ENCODE results near the gene ACACA.

ACACA gene

GRCh38 chr17:37212179-37212578, 194.5 kb downstream of the ACACA start:
- DNase-seq (ENCODE audit: extremely low read depth, low read depth), result no peak
- H3K4me3 ChIP-seq (replicated peaks; ENCODE audit: low read depth, low read length), result no peak overlapping the region
- no peak for TF ChIP-seq CTCF (IDR thresholded peaks at IDR 0.05; ENCODE audit: low read depth, low read length, missing control alignments)

- DNase-seq (ENCODE audit: extremely low read depth, low read depth), result no peak
- no peak for TF ChIP-seq CTCF (IDR thresholded peaks at IDR 0.05; ENCODE audit: low read depth, low read length, missing control alignments)
- H3K4me3 ChIP-seq (replicated peaks; ENCODE audit: low read depth, low read length), result no peak overlapping the region
These were observed 195.5 kb downstream of the ACACA start for GRCh38 chr17:37211136-37211535.

- no peak for DNase-seq (ENCODE audit: extremely low read depth, low read depth)
- no peak for TF ChIP-seq CTCF (IDR thresholded peaks at IDR 0.05; ENCODE audit: low read depth, low read length, missing control alignments)
- H3K4me3 ChIP-seq (replicated peaks; ENCODE audit: low read depth, low read length), result no peak overlapping the region
These were observed 199.5 kb downstream of the ACACA start for GRCh38 chr17:37207103-37207502.

GRCh38 chr17:37206299-37206698, 200.3 kb downstream of the ACACA start:
- DNase-seq (ENCODE audit: extremely low read depth, low read depth), result no peak
- TF ChIP-seq CTCF (IDR thresholded peaks at IDR 0.05; ENCODE audit: low read depth, low read length, missing control alignments), result no peak
- H3K4me3 ChIP-seq (replicated peaks; ENCODE audit: low read depth, low read length), result no peak overlapping the region

GRCh38 chr17:37200497-37200896, 206.1 kb downstream of the ACACA start:
- no peak for TF ChIP-seq CTCF (IDR thresholded peaks at IDR 0.05; ENCODE audit: low read depth, low read length, missing control alignments)
- DNase-seq (ENCODE audit: extremely low read depth, low read depth), result no peak
- H3K4me3 ChIP-seq (replicated peaks; ENCODE audit: low read depth, low read length), result no peak overlapping the region

GRCh38 chr17:37197336-37197735, 209.3 kb downstream of the ACACA start:
- no peak overlapping the region for H3K4me3 ChIP-seq (replicated peaks; ENCODE audit: low read depth, low read length)
- no peak for TF ChIP-seq CTCF (IDR thresholded peaks at IDR 0.05; ENCODE audit: low read depth, low read length, missing control alignments)
- no peak for DNase-seq (ENCODE audit: extremely low read depth, low read depth)

- no peak for DNase-seq (ENCODE audit: extremely low read depth, low read depth)
- no peak overlapping the region for H3K4me3 ChIP-seq (replicated peaks; ENCODE audit: low read depth, low read length)
- no peak for TF ChIP-seq CTCF (IDR thresholded peaks at IDR 0.05; ENCODE audit: low read depth, low read length, missing control alignments)
These were observed 212.4 kb downstream of the ACACA start for GRCh38 chr17:37194208-37194607.
